Kidney epithelial cell (primary cell): ENCODE results near the gene LMBR1. TPM values are rescaled to one million over a fixed set of nuclear protein-coding genes. Genes with fewer than 3 reads are reported as not detected.

ENCODE experiments used
- DNase-seq: peaks from one replicate; pipeline ENCODE4 v3.0.0-alpha.2; 2010; ENCODE audit warnings: low read depth
- H3K27me3 ChIP-seq: 2 replicates; pipeline ENCODE4 v1.6.0; 2011; ENCODE audit warnings: low read length; ENCODE audit not compliant: control insufficient read depth, insufficient read depth
- H3K36me3 ChIP-seq: 2 replicates; pipeline ENCODE4 v1.5.1; 2011; ENCODE audit warnings: low read length; ENCODE audit not compliant: control insufficient read depth, insufficient read depth
- H3K4me3 ChIP-seq: 2 replicates; pipeline ENCODE4 v1.5.1; 2011; ENCODE audit warnings: low read depth, mild to moderate bottlenecking, control low read depth, low read length
- CTCF ChIP-seq: IDR thresholded peaks from 2 replicates; pipeline ENCODE4 v1.5.1; 2011; ENCODE audit warnings: mild to moderate bottlenecking, moderate library complexity, low read length, control low read depth, inconsistent platforms; ENCODE audit not compliant: insufficient read depth, poor library complexity, severe bottlenecking
- total RNA-seq: library from RNA; depleted of rRNA; stranded (reverse); fragments of >200 nt; gene quantifications from 2 replicates; pipeline ENCODE4 v1.2.3, GENCODE V29; 2015

LMBR1 gene
- total RNA-seq, 1 donor from 2014 or later: 47.3 TPM

GRCh38 chr7:156833312-156833711 lies 59.7 kb downstream of the LMBR1 start:
- H3K36me3 ChIP-seq: no peaks in the 10 kb centered on the region
- DNase-seq: no peak
- no peaks in the 10 kb centered on the region for H3K27me3 ChIP-seq
- TF ChIP-seq CTCF: no peak
- no peak overlapping the region for H3K4me3 ChIP-seq

- no peaks in the 10 kb centered on the region for H3K36me3 ChIP-seq
Measured at GRCh38 chr7:156832195-156832877, 60.6 kb downstream of the LMBR1 start.

GRCh38 chr7:156829669-156830336 lies 63.2 kb downstream of the LMBR1 start:
- H3K4me3 ChIP-seq: no peak overlapping the region
- TF ChIP-seq CTCF: no peak
- no peak for DNase-seq

More at GRCh38 chr7:156832195-156832877, 60.6 kb downstream of the LMBR1 start:
- TF ChIP-seq CTCF: no peak
- no peak for DNase-seq
- no peaks in the 10 kb centered on the region for H3K27me3 ChIP-seq
- H3K4me3 ChIP-seq: no peak overlapping the region

GRCh38 chr7:156827587-156828203 lies 65.3 kb downstream of the LMBR1 start:
- no peaks in the 10 kb centered on the region for H3K36me3 ChIP-seq
- no peak overlapping the region for H3K4me3 ChIP-seq
- no peak for DNase-seq
- H3K27me3 ChIP-seq: no peaks in the 10 kb centered on the region
- TF ChIP-seq CTCF: peak; percentile 51

More at GRCh38 chr7:156829669-156830336, 63.2 kb downstream of the LMBR1 start:
- Histone ChIP-seq H3K27me3 (no peaks in the 10 kb centered on the region), H3K36me3 (no peaks in the 10 kb centered on the region)

- no peak for DNase-seq
- Histone ChIP-seq H3K4me3 (no peak overlapping the region), H3K36me3 (no peaks in the 10 kb centered on the region), H3K27me3 (no peaks in the 10 kb centered on the region)
- TF ChIP-seq CTCF: no peak
Measured at GRCh38 chr7:156823435-156823834, 69.5 kb downstream of the LMBR1 start.
